ENCODE results near the gene RACGAP1. TPM values are rescaled to one million over a fixed set of nuclear protein-coding genes. Genes with fewer than 3 reads are reported as not detected.

Gene RACGAP1
- total and polyA plus RNA-seq, 3 donors from 2014 or later, result 48.1 to 118 (median 60.6) TPM

- intact Hi-C loops (cut with DNase I; ENCODE audit: low total_unique reads), result no loop called here
- no peak overlapping the region for H3K27ac ChIP-seq
- TF ChIP-seq POLR2A (IDR thresholded peaks at IDR 0.05) (no peak), CTCF (IDR thresholded peaks at IDR 0.05) (no peak)
- no peaks in the 10 kb centered on the region for H3K27me3 ChIP-seq
- H3K36me3 ChIP-seq (ENCODE audit: low read depth, missing control alignments), result no peaks in the 10 kb centered on the region
- no peaks in the 10 kb centered on the region for H3K9me3 ChIP-seq
- H3K4me1 ChIP-seq, result peaks cover 5% of the 10 kb centered on the region
- WGBS, 2 donors, result 74 to 78% methylated on average over 10 to 13 of the region's 13 CpGs
- no peak for DNase-seq
- no peak overlapping the region for H3K4me3 ChIP-seq
Observed at GRCh38 chr12:49948866-49949845, 76.1 kb downstream of the RACGAP1 start.

DNA sequence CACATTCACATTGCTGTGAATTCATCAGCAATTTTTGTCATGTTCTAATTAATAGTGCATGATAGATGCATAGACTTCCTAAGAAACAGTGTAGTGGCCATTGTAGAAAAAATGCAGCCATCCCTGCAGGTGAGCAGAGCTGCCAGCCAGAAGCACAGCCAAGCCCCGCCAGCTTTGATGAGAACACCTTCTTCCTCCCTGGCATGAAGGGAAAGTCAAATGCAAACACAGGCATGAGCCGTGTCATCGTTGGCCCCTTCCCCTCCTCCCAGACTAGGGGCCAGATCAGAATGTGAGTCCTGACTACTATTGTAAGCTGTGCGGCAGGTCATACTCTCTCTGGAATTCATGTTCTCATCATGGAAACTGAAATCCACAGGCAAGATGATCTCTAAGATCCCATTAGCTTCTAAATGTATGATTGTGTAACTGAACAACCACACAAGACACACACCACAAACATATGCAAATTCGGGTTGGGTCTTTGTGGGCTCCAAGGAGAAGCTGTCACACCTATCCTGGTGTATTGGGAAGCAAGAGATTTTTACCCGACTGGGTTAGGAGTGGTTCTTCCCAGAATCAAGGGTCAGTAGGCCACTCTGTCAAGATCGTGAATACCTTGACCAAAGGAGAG, 77.6 kb downstream of the RACGAP1 start:
- Histone ChIP-seq H3K9me3 (no peaks in the 10 kb centered on the region), H3K36me3 (ENCODE audit: low read depth, missing control alignments) (no peaks in the 10 kb centered on the region), H3K27me3 (no peaks in the 10 kb centered on the region), H3K27ac (no peak overlapping the region), H3K4me1 (peaks cover 5% of the 10 kb centered on the region), H3K4me3 (no peak overlapping the region)
- no peak for DNase-seq
- intact Hi-C loops (cut with DNase I; ENCODE audit: low total_unique reads), result no loop called here
- no peak for TF ChIP-seq POLR2A (IDR thresholded peaks at IDR 0.05)
- TF ChIP-seq CTCF (IDR thresholded peaks at IDR 0.05), result no peak
- 94 to 95% methylated on average over 6 to 7 of the region's 7 CpGs for WGBS, 2 donors

- Histone ChIP-seq H3K27me3 (no peaks in the 10 kb centered on the region), H3K4me1 (peaks cover 5% of the 10 kb centered on the region), H3K4me3 (no peak overlapping the region), H3K36me3 (ENCODE audit: low read depth, missing control alignments) (no peaks in the 10 kb centered on the region), H3K27ac (no peak overlapping the region), H3K9me3 (no peaks in the 10 kb centered on the region)
- WGBS, 2 donors, result 88 to 93% methylated on average over 3 of the region's 3 CpGs
- DNase-seq, result no peak
- intact Hi-C loops (cut with DNase I; ENCODE audit: low total_unique reads), result no loop called here
- TF ChIP-seq POLR2A (IDR thresholded peaks at IDR 0.05) (no peak), CTCF (IDR thresholded peaks at IDR 0.05) (no peak)
Observed at GRCh38 chr12:49946497-49946896, 78.8 kb downstream of the RACGAP1 start.

DNA sequence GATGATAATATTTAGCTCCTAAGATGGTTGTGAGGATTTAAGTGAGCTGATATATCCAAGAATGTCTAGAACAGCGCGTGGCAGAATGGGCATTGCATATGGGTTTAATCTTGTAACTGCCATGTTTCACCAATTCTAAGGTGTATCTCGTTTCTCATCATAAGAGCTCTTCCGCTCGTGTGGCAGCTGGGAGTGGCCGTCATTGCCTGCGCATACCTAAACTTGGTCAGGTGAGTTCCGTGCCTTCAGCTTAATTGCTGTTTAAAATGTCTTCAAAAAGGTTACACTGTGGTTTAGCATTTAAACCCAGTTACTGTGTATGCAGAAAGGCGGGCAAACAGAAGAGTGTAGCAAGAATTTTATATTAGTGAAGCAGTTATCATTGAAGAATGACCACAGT, 79.2 kb downstream of the RACGAP1 start:
- TF ChIP-seq POLR2A (IDR thresholded peaks at IDR 0.05), result no peak
- WGBS, 2 donors, result 87 to 91% methylated on average over 9 of the region's 9 CpGs
- no peak for DNase-seq
- Histone ChIP-seq H3K36me3 (ENCODE audit: low read depth, missing control alignments) (no peaks in the 10 kb centered on the region), H3K27ac (peak overlapping the region in 1 of 2 donors; percentile 59), H3K27me3 (no peaks in the 10 kb centered on the region), H3K4me1 (peaks cover 5% of the 10 kb centered on the region), H3K9me3 (no peaks in the 10 kb centered on the region), H3K4me3 (no peak overlapping the region)
- intact Hi-C loops (cut with DNase I; ENCODE audit: low total_unique reads), result no loop called here

DNA sequence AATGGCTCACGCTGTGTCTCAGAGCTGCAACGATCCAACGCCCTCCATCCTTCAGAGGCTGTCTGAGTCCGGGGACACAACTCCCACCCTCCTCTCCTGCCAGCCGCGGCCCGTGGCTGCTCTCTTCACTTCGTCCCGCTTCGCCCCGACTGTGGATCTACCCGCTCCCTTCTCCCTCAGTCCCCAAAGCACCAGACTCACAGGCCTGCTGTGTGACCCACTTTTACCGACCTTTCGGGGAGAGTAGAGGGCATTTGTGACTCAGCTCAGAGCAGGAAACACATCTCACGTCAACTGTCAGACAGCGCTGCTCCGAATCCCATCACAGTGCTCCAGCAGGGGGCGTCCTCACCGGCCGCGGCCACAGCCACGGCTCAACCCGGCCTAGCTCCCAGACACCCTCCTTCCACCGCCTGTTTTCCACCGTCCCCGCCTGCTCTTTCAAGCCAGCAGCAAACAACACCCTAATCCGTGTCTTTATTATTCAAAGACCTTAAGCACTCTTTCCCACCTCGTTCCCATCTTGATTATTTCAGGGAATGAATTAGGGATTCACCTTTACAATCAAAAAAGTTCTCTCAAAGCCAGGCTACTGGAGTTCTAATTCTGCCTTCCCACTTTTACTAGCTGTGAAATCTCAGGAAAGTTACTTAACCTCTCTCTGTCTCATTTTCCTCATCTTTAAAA, 79.8 kb downstream of the RACGAP1 start:
- Histone ChIP-seq H3K27ac (peak overlapping the region; percentile 12 to 59), H3K36me3 (ENCODE audit: low read depth, missing control alignments) (no peaks in the 10 kb centered on the region), H3K4me3 (peak overlapping the region; percentile 18 to 29)

More for the DNA sequence above, 79.8 kb downstream of the RACGAP1 start:
- Histone ChIP-seq H3K9me3 (no peaks in the 10 kb centered on the region), H3K4me1 (peaks cover 5% of the 10 kb centered on the region), H3K27me3 (no peaks in the 10 kb centered on the region)
- WGBS, 2 donors, result 14 to 23% methylated on average over 28 of the region's 28 CpGs
- TF ChIP-seq POLR2A (IDR thresholded peaks at IDR 0.05) (no peak), CTCF (IDR thresholded peaks at IDR 0.05) (peak; percentile 62 to 78 (median 75))
- intact Hi-C loops (cut with DNase I; ENCODE audit: low total_unique reads), result no loop called here
- peak; percentile 88 for DNase-seq

Measured in testis (tissue), 3 donors.